Measurements from ENCODE around the gene FASN. TPM values are rescaled to one million over a fixed set of nuclear protein-coding genes. Genes with fewer than 3 reads are reported as not detected.
A peak's percentile ranks its signal among the peaks of the same experiment; 100 is the strongest.

FASN gene
- total and polyA plus RNA-seq, 2 experiments from 2014 or later, result 12.7 to 38.2 TPM

GRCh38 chr17:82050761-82051641 is 47.0 kb downstream of the FASN start:
- WGBS, 2 experiments (ENCODE audit: low coverage in 1 of 2, low lambda C conversion rate in 2 of 2, missing lambda C conversion rate in 2 of 2), result 16 to 28% methylated on average over 35 to 58 of the region's 79 CpGs
- no peaks in the 10 kb centered on the region for H3K36me3 ChIP-seq (ENCODE audit: low read depth)
- no peak overlapping the region for H3K27ac ChIP-seq

GRCh38 chr17:82050152-82050760 is 47.8 kb downstream of the FASN start:
- H3K79me2 ChIP-seq (ENCODE audit: insufficient read depth), result peaks cover 33% of the 10 kb centered on the region
- 86% methylated on average over 28 of the region's 28 CpGs for WGBS, 2 experiments (ENCODE audit: low coverage in 1 of 2, low lambda C conversion rate in 2 of 2, missing lambda C conversion rate in 2 of 2)
- no peak overlapping the region for H3K27ac ChIP-seq
- no peak for DNase-seq
- no peak overlapping the region for H2AFZ ChIP-seq
- no peaks in the 10 kb centered on the region for H3K27me3 ChIP-seq (replicated peaks; ENCODE audit: insufficient read depth)
- H3K4me2 ChIP-seq (ENCODE audit: unreplicated experiment), result peak overlapping the region; percentile 65
- peaks cover 6% of the 10 kb centered on the region for H3K4me1 ChIP-seq (ENCODE audit: insufficient read depth)
- no peaks in the 10 kb centered on the region for H3F3A ChIP-seq (ENCODE audit: insufficient read depth)
- peak overlapping the region; percentile 86 for H3K9ac ChIP-seq
- H3K4me3 ChIP-seq, result peak overlapping the region; percentile 98
- H3K9me3 ChIP-seq (ENCODE audit: low read depth), result no peaks in the 10 kb centered on the region
- H3K36me3 ChIP-seq (ENCODE audit: low read depth), result no peaks in the 10 kb centered on the region
- TF ChIP-seq EZH2 (IDR thresholded peaks at IDR 0.05; ENCODE audit: insufficient read depth, poor library complexity, severe bottlenecking) (no peak), EZH2phosphoT487 (IDR thresholded peaks at IDR 0.05; ENCODE audit: insufficient read depth, low read depth) (no peak)
- no peaks in the 10 kb centered on the region for H4K20me1 ChIP-seq (ENCODE audit: insufficient read depth)
- H3K9me2 ChIP-seq (ENCODE audit: insufficient read depth), result no peaks in the 10 kb centered on the region
- in situ Hi-C loops (cut with MboI), result no loop called here

More at GRCh38 chr17:82050761-82051641, 47.0 kb downstream of the FASN start:
- peak; percentile 56 for DNase-seq
- peak overlapping the region; percentile 65 for H3K4me2 ChIP-seq (ENCODE audit: unreplicated experiment)
- no peaks in the 10 kb centered on the region for H3K27me3 ChIP-seq (replicated peaks; ENCODE audit: insufficient read depth)
- no peaks in the 10 kb centered on the region for H3K9me3 ChIP-seq (ENCODE audit: low read depth)
- no peaks in the 10 kb centered on the region for H3F3A ChIP-seq (ENCODE audit: insufficient read depth)
- no peak for TF ChIP-seq EZH2 (IDR thresholded peaks at IDR 0.05; ENCODE audit: insufficient read depth, poor library complexity, severe bottlenecking)
- no peak for TF ChIP-seq EZH2phosphoT487 (IDR thresholded peaks at IDR 0.05; ENCODE audit: insufficient read depth, low read depth)
- in situ Hi-C loops (cut with MboI), result no loop called here
- H3K9ac ChIP-seq, result peak overlapping the region; percentile 86
- peaks cover 33% of the 10 kb centered on the region for H3K79me2 ChIP-seq (ENCODE audit: insufficient read depth)
- H3K9me2 ChIP-seq (ENCODE audit: insufficient read depth), result no peaks in the 10 kb centered on the region
- H3K4me3 ChIP-seq, result peak overlapping the region; percentile 98
- H4K20me1 ChIP-seq (ENCODE audit: insufficient read depth), result no peaks in the 10 kb centered on the region
- H3K4me1 ChIP-seq (ENCODE audit: insufficient read depth), result peaks cover 6% of the 10 kb centered on the region
- H2AFZ ChIP-seq, result peak overlapping the region; percentile 51

GRCh38 chr17:82049521-82049971 is 48.5 kb downstream of the FASN start:
- in situ Hi-C loops (cut with MboI), result no loop called here
- no peaks in the 10 kb centered on the region for H4K20me1 ChIP-seq (ENCODE audit: insufficient read depth)
- H3K9ac ChIP-seq, result no peak overlapping the region
- H2AFZ ChIP-seq, result no peak overlapping the region
- no peaks in the 10 kb centered on the region for H3K36me3 ChIP-seq (ENCODE audit: low read depth)
- no peaks in the 10 kb centered on the region for H3K9me2 ChIP-seq (ENCODE audit: insufficient read depth)
- no peaks in the 10 kb centered on the region for H3F3A ChIP-seq (ENCODE audit: insufficient read depth)
- no peak overlapping the region for H3K4me2 ChIP-seq (ENCODE audit: unreplicated experiment)
- no peak overlapping the region for H3K4me3 ChIP-seq
- TF ChIP-seq EZH2 (IDR thresholded peaks at IDR 0.05; ENCODE audit: insufficient read depth, poor library complexity, severe bottlenecking), result no peak
- TF ChIP-seq EZH2phosphoT487 (IDR thresholded peaks at IDR 0.05; ENCODE audit: insufficient read depth, low read depth), result no peak
- H3K9me3 ChIP-seq (ENCODE audit: low read depth), result no peaks in the 10 kb centered on the region
- H3K27ac ChIP-seq, result no peak overlapping the region
- H3K27me3 ChIP-seq (replicated peaks; ENCODE audit: insufficient read depth), result no peaks in the 10 kb centered on the region
- H3K79me2 ChIP-seq (ENCODE audit: insufficient read depth), result peaks cover 33% of the 10 kb centered on the region
- no peak for DNase-seq
- 92 to 94% methylated on average over 8 to 16 of the region's 16 CpGs for WGBS, 2 experiments (ENCODE audit: low coverage in 1 of 2, low lambda C conversion rate in 2 of 2, missing lambda C conversion rate in 2 of 2)
- H3K4me1 ChIP-seq (ENCODE audit: insufficient read depth), result peaks cover 6% of the 10 kb centered on the region

GRCh38 chr17:82049106-82049505 is 48.9 kb downstream of the FASN start:
- H3F3A ChIP-seq (ENCODE audit: insufficient read depth), result no peaks in the 10 kb centered on the region
- H3K9ac ChIP-seq, result no peak overlapping the region
- WGBS, 2 experiments (ENCODE audit: low coverage in 1 of 2, low lambda C conversion rate in 2 of 2, missing lambda C conversion rate in 2 of 2), result 65 to 70% methylated on average over 8 of the region's 8 CpGs
- peak; percentile 31 for DNase-seq
- no peak overlapping the region for H2AFZ ChIP-seq
- H3K27me3 ChIP-seq (replicated peaks; ENCODE audit: insufficient read depth), result no peaks in the 10 kb centered on the region
- peaks cover 6% of the 10 kb centered on the region for H3K4me1 ChIP-seq (ENCODE audit: insufficient read depth)
- H3K79me2 ChIP-seq (ENCODE audit: insufficient read depth), result peaks cover 31% of the 10 kb centered on the region
- H3K9me3 ChIP-seq (ENCODE audit: low read depth), result no peaks in the 10 kb centered on the region
- H3K27ac ChIP-seq, result no peak overlapping the region
- H3K9me2 ChIP-seq (ENCODE audit: insufficient read depth), result no peaks in the 10 kb centered on the region
- no peaks in the 10 kb centered on the region for H3K36me3 ChIP-seq (ENCODE audit: low read depth)
- TF ChIP-seq EZH2 (IDR thresholded peaks at IDR 0.05; ENCODE audit: insufficient read depth, poor library complexity, severe bottlenecking) (no peak), EZH2phosphoT487 (IDR thresholded peaks at IDR 0.05; ENCODE audit: insufficient read depth, low read depth) (no peak)
- H3K4me2 ChIP-seq (ENCODE audit: unreplicated experiment), result no peak overlapping the region
- in situ Hi-C loops (cut with MboI), result no loop called here
- H4K20me1 ChIP-seq (ENCODE audit: insufficient read depth), result no peaks in the 10 kb centered on the region
- H3K4me3 ChIP-seq, result no peak overlapping the region

Measured in GM23248 (cell line).